NCI-H2029 treated with DMSO at 0.1 percent for 48 hours (cell line): ENCODE data around the gene ALPL.
"Not testable (repeated sequence)": the region's sequence is repeated elsewhere in the genome, so short reads cannot be mapped to it uniquely, and the experiment has no call there.

Experiments
- DNase-seq: peaks from one replicate; lab custom pipeline; 2025; lab: John Stamatoyannopoulos, UW

ALPL gene

DNA sequence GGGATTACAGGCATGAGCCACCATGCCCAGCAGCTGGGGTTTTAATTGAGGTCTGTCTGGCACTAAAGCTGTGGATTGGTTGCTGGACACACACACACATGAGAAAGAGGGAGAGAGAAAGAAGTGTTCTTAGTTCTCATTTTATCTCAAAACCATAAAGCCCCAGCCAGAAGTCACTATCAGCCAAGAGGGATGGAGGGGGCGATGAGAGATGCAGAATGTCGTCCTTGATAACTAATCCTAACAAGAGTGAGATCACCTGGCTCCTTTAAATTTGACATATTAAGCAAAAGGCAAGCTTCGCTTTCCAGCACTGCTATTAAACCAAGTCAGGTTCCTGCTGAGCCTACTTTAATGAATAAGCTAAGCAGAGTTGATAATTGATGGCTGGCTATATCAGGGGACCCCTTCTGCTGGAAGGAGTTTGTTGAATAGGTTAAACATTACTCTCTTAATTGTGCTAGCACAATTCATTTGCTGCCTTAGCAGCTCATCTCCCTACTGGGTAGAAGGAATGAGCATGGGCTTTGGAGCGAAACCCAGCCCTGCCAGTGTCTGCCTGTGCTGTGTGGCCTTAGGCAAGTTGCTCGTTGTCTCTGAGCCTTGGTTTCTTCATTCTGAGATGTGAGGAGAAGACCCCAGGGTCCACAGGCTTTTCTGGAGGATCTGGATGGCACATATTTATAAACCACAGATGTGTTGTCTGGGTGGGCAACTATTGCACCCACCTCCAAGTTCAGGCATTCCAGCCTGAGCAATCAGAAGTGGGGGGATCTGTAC is 50.8 kb downstream of the ALPL start:
- no peak for DNase-seq

DNA sequence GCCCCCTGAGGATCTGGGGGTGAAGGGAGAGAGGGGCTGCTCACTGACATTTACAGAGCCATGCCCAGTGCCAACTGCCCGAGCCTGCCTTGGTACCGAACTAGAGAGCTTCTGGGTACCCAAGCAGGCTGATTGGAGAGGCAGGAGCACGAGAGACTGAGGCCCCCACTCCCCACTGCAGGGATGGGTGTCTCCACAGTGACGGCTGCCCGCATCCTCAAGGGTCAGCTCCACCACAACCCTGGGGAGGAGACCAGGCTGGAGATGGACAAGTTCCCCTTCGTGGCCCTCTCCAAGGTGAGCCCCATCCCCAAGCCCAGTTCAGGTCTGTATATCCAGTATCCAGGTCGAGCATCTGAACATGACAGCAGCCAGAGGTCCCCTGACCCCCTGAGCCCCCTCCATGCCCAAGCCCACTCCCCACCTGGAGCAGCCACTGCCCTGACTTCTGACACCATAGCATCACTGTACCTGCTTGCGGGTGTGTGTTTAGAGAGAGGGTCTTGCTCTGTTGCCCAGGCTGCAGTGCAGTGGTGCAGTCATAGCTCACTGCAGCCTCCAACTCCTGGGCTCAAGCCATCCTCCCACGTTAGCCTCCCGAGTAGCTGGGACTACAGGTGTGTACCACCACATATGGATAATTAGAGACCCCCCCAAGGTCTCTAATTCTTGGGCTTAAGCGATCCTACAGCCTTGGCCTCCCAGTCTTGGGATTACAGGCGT is 51.9 kb downstream of the ALPL start:
- DNase-seq, result no peak

DNA sequence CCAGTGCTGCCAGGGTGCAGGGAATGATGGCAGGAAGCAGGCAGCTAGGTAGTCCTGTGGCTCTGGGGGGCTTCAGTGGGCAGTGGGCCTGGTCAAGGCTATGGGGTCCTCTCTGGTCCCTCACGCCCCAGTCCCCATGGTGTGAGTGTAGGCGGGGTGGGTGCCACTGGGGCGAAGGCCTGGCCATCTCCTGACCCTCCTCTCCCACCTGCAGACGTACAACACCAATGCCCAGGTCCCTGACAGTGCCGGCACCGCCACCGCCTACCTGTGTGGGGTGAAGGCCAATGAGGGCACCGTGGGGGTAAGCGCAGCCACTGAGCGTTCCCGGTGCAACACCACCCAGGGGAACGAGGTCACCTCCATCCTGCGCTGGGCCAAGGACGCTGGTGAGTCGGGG is 53.7 kb downstream of the ALPL start:
- DNase-seq, result no peak

- DNase-seq, result no peak
These were observed 54.7 kb downstream of the ALPL start for GRCh38 chr1:21563971-21564370.

DNA sequence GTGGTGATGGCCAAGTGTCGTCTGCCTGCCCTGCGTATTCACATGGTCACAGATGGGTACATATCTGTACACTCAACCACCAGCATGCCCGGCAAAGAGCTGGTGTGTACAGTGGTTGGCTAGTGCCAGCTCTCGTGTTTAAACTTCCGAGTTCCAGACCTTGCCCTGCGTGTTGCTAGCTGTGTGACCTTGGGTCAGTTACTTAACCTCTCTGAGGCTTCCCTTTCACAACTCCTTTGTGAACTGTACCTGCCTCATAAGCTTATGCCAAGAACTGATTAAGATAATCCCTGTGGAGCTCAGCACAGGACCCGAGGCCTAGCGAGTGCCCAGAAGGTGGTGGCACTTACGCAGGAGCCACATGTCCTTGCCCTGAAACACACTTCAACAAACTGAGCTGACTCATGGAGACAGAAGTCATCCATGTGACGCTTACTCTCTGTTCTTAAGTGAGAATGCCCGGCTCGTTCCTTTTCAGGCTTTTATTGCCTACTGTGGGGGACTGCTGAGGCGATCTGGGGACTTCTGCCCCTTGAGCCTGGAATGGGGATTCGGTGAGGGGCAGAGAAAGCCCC is 55.4 kb downstream of the ALPL start:
- no peak for DNase-seq

GRCh38 chr1:21565285-21565684 is 56.1 kb downstream of the ALPL start:
- no peak for DNase-seq

- not testable (repeated sequence) for DNase-seq
These were observed 57.1 kb downstream of the ALPL start for GRCh38 chr1:21566361-21566760.

- DNase-seq, result no peak
These were observed 58.2 kb downstream of the ALPL start for GRCh38 chr1:21567241-21568005.

DNA sequence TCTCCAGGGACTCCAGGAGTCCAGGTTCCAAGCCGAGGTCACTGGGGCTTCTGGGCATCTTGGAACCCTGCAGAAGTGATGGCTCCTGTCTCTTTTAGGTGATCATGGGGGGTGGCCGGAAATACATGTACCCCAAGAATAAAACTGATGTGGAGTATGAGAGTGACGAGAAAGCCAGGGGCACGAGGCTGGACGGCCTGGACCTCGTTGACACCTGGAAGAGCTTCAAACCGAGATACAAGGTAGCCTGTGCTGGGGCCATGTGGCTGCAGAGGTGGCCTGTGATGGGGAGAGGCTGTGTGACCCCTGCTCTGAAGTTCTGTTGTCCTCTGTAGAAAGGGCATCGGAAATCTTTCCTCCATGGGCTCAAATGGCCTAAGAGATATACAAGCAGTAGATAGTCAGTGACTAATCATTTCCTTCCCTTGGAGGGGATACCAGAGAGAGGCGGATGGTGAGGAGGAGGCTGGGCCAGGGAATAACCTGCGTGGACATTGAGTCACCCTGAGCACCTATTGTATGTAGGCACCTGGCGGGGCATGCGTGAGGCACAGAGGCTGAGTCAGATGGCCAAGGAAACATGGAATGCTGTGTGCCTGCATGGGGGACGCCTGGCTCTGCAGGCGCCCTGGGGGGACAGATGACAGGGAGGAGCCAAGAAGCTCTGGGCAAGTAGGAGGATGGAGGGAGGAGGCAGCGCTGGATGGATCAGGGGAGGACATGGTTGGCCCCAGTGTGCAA is 59.0 kb downstream of the ALPL start:
- DNase-seq, result no peak

- DNase-seq, result no peak
These were observed 59.7 kb downstream of the ALPL start for GRCh38 chr1:21568809-21569385.

- DNase-seq, result no peak
These were observed 60.8 kb downstream of the ALPL start for GRCh38 chr1:21569820-21570527.

GRCh38 chr1:21570528-21570875 is 61.3 kb downstream of the ALPL start:
- no peak for DNase-seq

GRCh38 chr1:21570885-21571284 is 61.7 kb downstream of the ALPL start:
- no peak for DNase-seq

GRCh38 chr1:21572221-21572620 is 63.0 kb downstream of the ALPL start:
- DNase-seq, result no peak

DNA sequence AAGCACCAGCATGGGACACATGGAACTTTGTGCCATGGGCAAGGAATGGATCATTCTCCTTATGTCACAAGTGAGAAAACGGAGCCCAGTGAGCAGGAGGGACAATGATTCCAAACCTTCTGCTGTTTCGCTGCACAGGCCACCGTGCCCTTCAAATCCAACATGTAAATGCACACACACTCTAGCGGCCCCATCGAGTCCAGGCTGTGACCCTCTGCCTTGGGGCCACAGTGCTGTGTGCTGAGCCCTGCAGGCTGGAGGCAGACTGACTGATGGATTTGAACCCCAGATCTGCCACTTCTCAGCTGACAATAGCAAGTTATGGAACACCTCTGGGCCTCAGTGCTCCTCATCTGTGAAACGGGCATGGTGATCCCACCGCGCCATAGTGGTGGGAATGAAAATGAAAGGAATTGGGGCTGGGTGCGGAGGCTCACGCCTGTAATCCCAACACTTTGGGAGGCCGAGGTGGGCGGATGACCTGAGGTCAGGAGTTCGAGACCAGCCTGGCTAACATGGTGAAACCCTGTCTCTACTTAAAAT is 63.6 kb downstream of the ALPL start:
- DNase-seq, result no peak

GRCh38 chr1:21573475-21573874 is 64.3 kb downstream of the ALPL start:
- no peak for DNase-seq

DNA sequence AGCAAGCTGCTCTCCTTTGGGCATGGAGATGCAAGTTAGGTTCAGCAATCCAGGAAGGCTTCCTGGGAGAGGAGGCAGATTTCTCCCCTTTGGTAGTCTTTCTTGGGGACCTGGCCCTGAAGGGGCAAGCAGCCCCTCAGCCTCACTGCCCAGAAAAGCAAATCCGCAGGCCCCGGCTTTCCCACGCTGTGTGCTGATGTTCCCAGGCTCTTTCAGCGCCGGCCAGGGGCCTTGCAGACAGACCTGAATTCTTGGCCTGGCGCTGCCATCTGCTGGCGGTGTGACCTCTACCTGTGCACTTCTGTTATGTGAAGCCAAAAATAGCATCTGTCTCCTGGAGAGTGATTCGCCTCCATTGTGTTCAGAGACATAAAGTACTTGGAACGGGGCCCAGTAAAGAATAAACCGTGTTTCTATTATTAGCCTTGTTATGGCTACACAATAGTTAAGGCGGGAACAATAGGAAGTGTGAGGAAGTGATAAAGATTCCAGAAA is 64.8 kb downstream of the ALPL start:
- peak; percentile 92 for DNase-seq

DNA sequence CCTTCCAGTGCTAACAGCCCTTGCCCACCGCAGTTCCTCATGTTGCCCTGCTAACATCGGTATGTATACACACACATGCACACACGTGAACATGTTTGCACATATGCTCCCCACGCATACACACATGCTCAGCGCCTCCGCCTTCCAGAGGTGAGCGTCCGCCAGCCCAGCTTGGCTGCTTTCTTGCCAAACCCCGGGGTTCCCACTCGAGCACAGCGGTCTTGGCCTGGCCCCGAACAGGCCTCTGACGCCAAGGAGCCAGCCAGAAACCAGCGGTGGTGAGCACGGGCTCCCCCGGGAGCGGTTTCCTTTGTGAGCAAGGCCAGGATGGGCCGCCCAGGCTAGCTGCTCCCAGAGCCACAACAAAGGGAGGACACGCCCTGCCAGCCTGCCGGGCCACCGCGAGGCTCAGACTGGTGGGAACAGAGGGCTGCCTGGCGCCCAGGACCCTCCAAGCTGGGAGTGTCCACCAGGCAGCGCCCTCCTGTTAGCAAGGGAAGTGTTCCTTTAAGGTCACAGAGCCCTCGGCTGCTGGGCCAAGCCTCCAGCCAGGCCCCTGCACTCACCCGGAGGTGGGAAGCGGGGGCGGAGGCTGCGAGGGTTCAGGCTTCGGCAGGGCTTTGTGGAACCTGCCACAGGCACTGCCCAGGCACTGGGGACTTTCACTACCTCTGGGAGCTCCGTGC is 65.4 kb downstream of the ALPL start:
- no peak for DNase-seq

GRCh38 chr1:21575351-21575942 is 66.2 kb downstream of the ALPL start:
- no peak for DNase-seq
